ENCODE results near the gene CALU.

CALU gene

DNA sequence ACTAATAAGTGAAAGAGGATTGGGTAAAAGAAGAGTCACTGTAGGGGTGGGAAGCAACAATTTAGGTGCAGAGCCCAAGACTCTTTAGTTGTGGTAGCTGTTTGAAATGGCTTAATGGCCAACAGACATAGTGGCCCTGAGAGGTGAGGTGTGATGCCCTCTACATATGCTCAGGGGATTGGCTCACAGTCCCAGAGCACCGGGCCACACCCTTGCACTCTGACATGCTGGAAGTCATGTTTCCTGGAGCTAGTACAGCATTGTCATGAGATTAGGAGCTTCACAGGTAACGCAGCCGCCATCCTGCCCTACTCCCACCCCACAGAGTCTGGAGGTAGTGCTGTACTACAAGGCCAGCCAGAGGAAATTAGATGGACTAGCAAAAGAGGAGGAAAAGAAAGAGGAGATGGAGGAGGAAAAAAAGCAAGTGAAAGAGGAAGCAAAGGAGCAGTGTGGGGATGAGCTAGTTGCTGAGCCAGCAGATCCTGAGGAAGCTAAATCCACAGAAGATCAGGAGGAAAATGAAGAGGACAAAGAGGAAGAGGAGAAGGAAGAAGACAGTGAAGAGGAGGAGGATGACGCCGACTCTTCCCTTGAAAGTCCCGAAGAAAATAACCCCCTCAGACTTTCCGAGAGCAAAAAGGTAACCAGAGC is 76.3 kb downstream of the CALU start:
- DNase-seq: no peak

DNA sequence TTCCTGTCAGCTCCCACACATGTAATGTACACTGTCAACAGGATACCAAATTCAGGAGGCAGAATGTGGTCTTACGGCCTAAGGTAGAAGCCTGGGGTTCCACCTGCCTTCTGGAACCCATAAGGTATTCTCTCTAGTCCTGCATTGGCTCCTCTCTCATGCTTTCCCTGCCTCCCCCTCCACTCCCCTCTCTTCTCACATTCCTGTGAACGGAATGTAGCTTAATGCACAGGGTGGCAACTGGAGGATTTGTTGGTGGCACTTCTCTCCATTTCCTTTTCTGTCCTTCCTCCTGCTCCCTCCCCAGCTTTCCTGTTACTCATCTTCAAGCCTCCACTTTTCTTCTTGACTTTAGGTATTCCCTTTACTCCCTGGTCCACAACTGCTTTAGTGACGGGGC is 79.5 kb downstream of the CALU start:
- DNase-seq: no peak

Measured in SW 1271 (cell line).